Retina (tissue), 1 donor: ENCODE data around the gene SPCS2.
"Not testable (repeated sequence)": the region's sequence is repeated elsewhere in the genome, so short reads cannot be mapped to it uniquely, and the experiment has no call there.

Experiments used
- DNase-seq: peaks from one replicate; pipeline ENCODE4 v3.0.0-alpha.2; 2016

SPCS2 gene

GRCh38 chr11:74950374-74950969 lies 1.4 kb downstream of the SPCS2 start:
- DNase-seq: no peak

DNA sequence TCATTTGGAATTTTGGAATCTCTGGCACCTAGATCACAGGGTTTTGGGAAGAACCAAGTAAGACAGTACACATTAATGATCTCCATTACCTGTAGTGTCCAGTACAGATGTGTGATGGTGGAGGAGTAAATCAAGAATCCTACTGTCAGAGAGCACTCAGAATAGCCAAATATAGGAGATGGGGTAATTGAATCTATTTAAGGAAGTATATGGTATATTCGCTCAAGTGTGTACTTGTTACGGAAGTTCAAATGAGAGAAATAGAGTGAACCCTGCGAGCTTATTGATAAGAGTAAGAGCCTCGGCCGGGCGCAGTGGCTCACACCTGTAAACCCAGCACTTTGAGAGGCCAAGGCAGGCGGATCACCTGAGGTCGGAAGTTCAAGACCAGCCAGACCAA lies 2.2 kb downstream of the SPCS2 start:
- DNase-seq: no peak

DNA sequence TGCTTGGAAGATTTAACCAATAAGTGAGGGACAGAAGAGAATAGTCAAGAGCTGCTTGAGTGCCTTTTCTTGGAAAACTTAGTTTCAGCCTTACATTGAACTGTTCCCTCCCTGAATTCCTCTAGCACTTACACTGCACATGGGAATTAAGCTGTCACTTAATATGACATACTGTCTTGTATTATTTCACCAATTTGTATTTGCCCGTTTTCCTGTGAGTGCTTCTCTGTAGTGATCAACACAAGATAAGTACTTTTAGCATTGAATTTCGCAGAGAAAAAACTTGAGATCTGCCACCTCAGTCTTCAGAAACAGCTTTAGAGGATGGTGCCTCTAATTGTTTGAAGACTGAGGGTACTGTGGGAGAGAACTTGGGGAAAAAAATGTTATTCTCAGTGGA lies 3.7 kb downstream of the SPCS2 start:
- no peak for DNase-seq

DNA sequence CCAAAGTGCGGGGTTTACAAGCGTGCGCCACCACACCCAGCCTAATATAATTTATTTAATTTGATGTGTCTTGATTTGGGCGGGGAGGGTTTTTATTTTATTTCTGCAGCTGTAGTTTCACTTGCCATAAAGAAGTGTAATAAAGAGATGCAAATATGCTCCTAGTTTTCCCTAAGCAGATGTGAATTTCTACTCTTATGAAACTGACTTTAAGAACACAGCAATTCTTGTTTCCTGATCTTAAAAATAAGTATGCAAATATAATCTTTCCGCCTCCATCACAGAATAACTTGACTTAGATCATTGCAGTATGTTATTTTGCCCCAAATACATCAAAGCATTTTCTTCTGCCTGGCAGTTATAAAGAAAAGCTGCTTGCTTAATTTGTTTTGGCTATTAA lies 4.4 kb downstream of the SPCS2 start:
- DNase-seq: no peak

- no peak for DNase-seq
These were observed 5.1 kb downstream of the SPCS2 start for GRCh38 chr11:74954199-74954598.

DNA sequence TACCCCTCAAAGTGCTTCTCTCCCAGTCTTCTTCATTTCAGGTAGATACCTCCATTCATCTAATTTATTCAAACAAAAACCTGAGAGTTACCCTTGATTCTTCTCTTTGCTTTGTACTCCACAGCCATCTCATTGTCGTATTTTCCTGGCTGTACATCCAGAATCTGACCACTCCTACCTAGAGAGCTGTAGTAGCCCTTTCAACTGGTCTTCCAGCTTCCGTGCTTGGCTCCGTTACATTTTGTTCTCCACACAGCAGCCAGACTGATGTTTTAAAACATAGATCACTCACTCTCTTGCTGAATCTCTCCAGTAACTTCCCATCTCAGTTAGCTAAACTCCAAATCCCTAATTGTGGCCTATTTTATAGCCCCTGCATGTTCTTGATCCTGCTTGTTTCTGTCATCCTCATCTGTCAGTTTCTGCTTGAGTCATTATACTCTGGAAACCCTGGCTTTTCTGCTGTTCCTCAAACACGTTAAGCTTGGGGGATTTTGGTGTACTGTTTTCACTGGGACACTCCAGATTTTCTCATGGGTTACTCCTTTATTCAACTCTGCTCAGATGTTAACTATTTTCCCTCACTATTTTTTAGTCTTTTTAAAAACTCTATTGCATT lies 7.4 kb downstream of the SPCS2 start:
- no peak for DNase-seq

DNA sequence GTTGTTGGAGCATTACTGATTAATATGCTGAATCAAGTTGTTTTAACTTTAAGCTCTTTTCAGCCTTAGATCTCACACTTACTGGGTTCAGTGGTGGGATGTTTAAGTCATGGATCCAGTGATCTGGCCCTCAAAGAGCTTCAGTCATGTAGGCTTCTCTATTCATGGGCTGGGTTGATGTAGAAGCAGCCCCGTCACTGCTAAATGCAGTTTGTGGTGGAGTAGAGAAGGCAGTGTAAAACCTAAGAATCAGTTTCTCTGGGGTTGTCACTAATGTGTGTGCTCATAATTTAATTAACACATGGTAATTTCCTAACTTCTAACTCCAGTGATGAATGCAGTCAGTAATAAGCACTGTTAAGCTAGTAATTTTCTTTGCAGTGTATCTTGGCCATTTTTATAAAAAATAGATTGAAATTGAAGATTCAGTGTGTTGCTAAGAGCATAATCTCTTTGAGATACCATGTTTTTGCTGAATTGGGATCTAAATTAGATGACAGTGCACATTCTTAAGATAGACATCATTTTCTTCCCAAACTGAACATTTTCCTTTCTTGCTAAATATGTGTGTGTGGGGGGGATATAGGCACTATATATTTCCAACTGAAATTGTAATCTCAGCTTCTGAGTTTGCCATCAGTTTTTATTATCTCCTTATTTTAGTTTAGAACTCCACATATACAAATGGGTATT lies 9.0 kb downstream of the SPCS2 start:
- no peak for DNase-seq

- not testable (repeated sequence) for DNase-seq
These were observed 11.1 kb downstream of the SPCS2 start for GRCh38 chr11:74960128-74960527.

DNA sequence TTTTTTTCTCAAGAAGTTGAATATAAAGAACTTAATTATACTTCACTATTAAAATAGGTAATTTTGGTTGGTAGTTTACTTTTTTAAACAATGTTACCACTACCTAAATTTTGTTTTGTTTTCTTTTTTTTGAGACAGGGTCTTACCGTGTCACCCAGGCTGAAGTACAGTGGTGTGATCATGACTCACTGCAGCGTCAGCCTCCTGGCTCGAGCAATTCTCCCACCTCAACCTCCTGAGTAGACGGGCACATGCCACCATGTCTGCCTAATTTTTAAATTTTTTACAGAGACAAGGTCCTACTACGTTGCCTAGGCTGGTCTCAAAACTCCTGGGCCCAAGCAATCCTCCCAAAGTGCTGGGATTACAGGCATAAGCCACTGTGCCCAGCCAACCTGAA lies 17.6 kb downstream of the SPCS2 start:
- no peak for DNase-seq

- DNase-seq: no peak
These were observed 21.9 kb downstream of the SPCS2 start for GRCh38 chr11:74970852-74971395.

- no peak for DNase-seq
These were observed 22.4 kb downstream of the SPCS2 start for GRCh38 chr11:74971424-74971823.

DNA sequence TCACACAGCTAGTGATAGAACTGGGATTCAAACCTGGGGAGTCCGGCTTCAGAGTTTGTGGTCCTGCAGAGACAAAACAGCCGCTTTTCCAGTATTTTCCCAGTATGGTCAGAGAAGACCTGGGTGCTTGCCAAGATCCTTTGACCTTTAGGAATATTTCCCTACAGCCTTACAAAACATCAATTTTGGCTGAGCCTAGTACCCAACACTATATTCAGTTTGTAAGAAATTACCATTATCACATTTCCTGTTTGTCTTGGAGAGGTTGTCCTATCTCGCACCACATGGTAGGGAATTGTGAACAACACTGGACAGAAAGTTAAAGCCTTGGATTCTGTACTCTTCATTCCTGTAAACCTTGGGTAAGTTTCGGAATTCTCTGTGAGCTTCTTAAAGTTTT lies 29.0 kb downstream of the SPCS2 start:
- DNase-seq: no peak

GRCh38 chr11:74980634-74981033 lies 31.6 kb downstream of the SPCS2 start:
- no peak for DNase-seq

DNA sequence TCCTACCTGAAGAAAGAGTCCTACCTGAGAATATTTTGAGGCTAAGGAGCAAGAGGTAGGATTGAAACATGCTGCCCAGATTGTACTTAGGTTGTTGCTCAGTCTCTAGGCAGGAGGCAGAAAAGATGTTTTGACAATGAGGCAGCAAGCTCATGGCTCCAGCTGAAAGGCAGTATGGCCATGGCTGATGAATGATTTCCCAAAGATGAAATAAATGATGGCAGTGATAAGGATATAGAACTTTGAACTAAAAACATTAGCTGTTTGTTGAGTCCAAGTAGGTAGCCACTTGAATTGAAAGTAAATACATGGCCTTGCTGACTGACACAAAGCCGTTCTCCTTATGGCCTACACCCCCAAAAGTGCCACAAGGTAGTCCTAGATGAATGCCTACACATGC lies 32.8 kb downstream of the SPCS2 start:
- no peak for DNase-seq

GRCh38 chr11:74984070-74984469 lies 35.0 kb downstream of the SPCS2 start:
- no peak for DNase-seq

DNA sequence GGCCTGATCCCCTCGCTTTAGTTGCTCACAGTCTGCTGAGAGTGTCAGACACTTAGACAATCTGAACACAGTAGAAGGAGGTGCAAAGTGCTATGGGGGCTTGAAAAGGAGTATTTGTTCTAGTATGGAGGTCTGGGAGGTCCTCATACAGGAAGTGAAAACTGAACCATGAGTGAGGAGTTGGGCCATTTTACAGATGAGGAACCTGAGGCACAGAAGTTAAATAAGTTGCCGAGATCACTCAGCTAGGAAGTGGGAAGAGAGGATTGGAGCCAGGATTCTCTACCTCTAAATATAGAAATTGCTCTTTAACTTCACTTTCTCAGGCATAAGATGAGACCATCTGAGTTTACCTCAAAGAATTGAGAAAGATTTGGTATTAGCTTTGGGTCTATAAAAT lies 35.7 kb downstream of the SPCS2 start:
- DNase-seq: no peak

- peak; percentile 72 for DNase-seq
These were observed 39.6 kb downstream of the SPCS2 start, which contains the start of gene NEU3 for GRCh38 chr11:74988541-74989259. Gene NEU3, plus strand, starts transcription at chr11:74988933. Its CDS starts 128 bp downstream, at chr11:74989061.

GRCh38 chr11:74989260-74989638 lies 40.2 kb downstream of the SPCS2 start:
- no peak for DNase-seq

GRCh38 chr11:74990150-74990549 lies 41.1 kb downstream of the SPCS2 start:
- DNase-seq: not testable (repeated sequence)

DNA sequence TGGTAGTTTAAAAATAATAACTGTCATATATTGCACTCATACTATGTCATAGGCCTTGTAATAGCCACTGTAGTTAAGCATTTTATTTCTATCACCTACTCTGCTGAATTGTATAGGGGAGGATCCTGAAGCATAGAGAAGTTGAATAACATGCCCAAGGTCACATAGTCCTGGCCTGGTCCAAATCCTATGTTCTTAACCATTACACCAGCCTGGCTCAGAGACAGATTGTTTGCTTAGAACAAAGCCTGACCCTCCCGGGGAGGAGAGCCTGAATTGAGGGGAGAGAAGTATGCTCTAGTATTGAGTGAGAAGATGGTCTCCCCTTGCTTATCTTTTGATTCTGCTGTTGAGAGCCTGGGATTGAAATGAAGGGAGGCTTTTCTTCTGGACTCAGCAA lies 41.9 kb downstream of the SPCS2 start:
- DNase-seq: no peak

- DNase-seq: no peak
These were observed 43.8 kb downstream of the SPCS2 start for GRCh38 chr11:74992852-74993251.

GRCh38 chr11:75000975-75001354 lies 51.9 kb downstream of the SPCS2 start:
- no peak for DNase-seq

DNA sequence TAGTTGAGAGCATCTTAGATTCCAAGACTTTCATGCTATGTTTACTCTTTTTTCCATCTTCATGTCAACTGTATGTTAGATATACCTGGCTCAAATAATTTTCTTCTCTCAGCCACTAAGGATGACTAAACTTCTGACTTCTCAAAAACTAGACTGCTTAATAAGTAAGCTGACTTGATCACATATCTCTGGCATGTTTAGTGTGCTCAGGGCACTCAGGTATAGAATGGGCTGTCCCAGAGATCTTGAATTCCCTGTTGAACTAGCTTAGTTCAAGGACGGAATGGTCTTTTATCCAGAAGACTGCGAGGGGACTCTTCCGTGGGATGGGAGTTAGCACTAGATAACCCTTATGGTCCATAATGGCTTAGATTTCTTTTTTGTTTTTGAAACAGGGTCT lies 52.6 kb downstream of the SPCS2 start:
- DNase-seq: no peak

DNA sequence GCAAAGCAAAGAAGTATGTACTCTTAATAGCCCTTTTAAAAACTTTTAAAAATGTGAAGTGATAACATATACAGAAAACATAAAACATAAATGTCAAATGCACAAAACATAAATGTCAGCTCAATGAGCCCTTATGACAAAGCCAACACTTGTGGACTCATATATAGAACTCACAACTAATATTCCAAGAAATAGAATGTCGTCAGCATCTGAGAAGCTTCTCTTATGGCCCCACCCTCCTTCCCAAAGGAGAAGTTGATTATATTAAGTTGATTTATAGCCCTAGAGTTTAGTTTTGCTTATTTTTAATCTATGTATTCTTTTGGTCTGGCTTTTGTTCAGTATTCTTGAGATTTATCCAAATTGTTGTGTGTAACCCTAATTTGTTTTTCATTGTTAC lies 53.5 kb downstream of the SPCS2 start:
- no peak for DNase-seq
